SK-N-SH treated with all-trans-retinoic acid at 6 μM for 48 hours (cell line): ENCODE results near the gene LMO4.

Experiments used
- ATAC-seq: fragments of 200-7000 bp; cut with Tn5 transposase; 3 replicates; pipeline ENCODE4 v1.9.1; 2020; ENCODE audit warnings: mild to moderate bottlenecking, moderate library complexity
- ARNTL ChIP-seq: fragments of 450-650 bp; formaldehyde crosslinking; IDR thresholded peaks from 2 replicates; pipeline ENCODE4 v1.5.0; 2020; ENCODE audit warnings: low read depth, mild to moderate bottlenecking, moderate library complexity, borderline replicate concordance
- BACH2 ChIP-seq: fragments of 250-450 bp; sonication (Bioruptor Pico); IDR thresholded peaks from 2 replicates; pipeline ENCODE4 v1.9.0; 2021; ENCODE audit warnings: mild to moderate bottlenecking, borderline replicate concordance
- CREB5 ChIP-seq: fragments of 250-450 bp; sonication (Bioruptor Pico); IDR thresholded peaks from 2 replicates; pipeline ENCODE4 v1.5.1; 2020; ENCODE audit warnings: low read depth, mild to moderate bottlenecking, moderate library complexity
- CSDC2 ChIP-seq: fragments of 250-450 bp; sonication (Bioruptor Pico); IDR thresholded peaks from 2 replicates; pipeline ENCODE4 v1.5.0; 2020; ENCODE audit warnings: mild to moderate bottlenecking, moderate library complexity
- CSRNP3 ChIP-seq: fragments of 250-450 bp; sonication (Bioruptor Pico); IDR thresholded peaks from 2 replicates; pipeline ENCODE4 v1.5.1; 2021; ENCODE audit warnings: mild to moderate bottlenecking, moderate library complexity
- ESRRG ChIP-seq: fragments of 250-450 bp; sonication (Bioruptor Pico); IDR thresholded peaks from 2 replicates; pipeline ENCODE4 v1.6.1; 2021; ENCODE audit warnings: mild to moderate bottlenecking
- GLIS3 ChIP-seq: fragments of 250-450 bp; sonication (Bioruptor Pico); IDR thresholded peaks from 2 replicates; pipeline ENCODE4 v1.5.0; 2020; ENCODE audit warnings: mild to moderate bottlenecking, moderate library complexity
- ISL1 ChIP-seq: fragments of 250-450 bp; sonication (Bioruptor Pico); IDR thresholded peaks from 2 replicates; pipeline ENCODE4 v2.1.2; 2022; ENCODE audit warnings: mild to moderate bottlenecking, moderate library complexity
- OSR1 ChIP-seq: fragments of 250-450 bp; sonication (Bioruptor Pico); IDR thresholded peaks from 2 replicates; pipeline ENCODE4 v1.8.0; 2022; ENCODE audit warnings: moderate library complexity, mild to moderate bottlenecking, inconsistent platforms
- PATZ1 ChIP-seq: fragments of 250-450 bp; sonication (Bioruptor Pico); IDR thresholded peaks from 2 replicates; pipeline ENCODE4 v1.8.0; 2020; ENCODE audit warnings: mild to moderate bottlenecking, moderate library complexity, borderline replicate concordance
- PPARA ChIP-seq: fragments of 250-450 bp; sonication (Bioruptor Pico); IDR thresholded peaks from 2 replicates; pipeline ENCODE4 v1.5.0; 2020; ENCODE audit warnings: mild to moderate bottlenecking, borderline replicate concordance
- RARB ChIP-seq: fragments of 250-450 bp; sonication (Bioruptor Pico); IDR thresholded peaks from 2 replicates; pipeline ENCODE4 v1.8.0; 2021; ENCODE audit warnings: mild to moderate bottlenecking, moderate library complexity
- SNAI2 ChIP-seq: fragments of 250-450 bp; sonication (Bioruptor Pico); IDR thresholded peaks from 2 replicates; pipeline ENCODE4 v1.5.0; 2020; ENCODE audit warnings: mild to moderate bottlenecking, moderate library complexity
- TCF4 ChIP-seq: fragments of 250-450 bp; sonication (Bioruptor Pico); IDR thresholded peaks from 2 replicates; pipeline ENCODE4 v1.8.0; 2021; ENCODE audit warnings: mild to moderate bottlenecking, moderate library complexity, borderline replicate concordance
- ZC3H10 ChIP-seq: fragments of 250-450 bp; sonication (Bioruptor Pico); IDR thresholded peaks from 2 replicates; pipeline ENCODE4 v1.5.1; 2021; ENCODE audit warnings: mild to moderate bottlenecking, moderate library complexity
- ZFP3 ChIP-seq: fragments of 250-450 bp; sonication (Bioruptor Pico); IDR thresholded peaks from 2 replicates; pipeline ENCODE4 v1.5.0; 2020; ENCODE audit warnings: mild to moderate bottlenecking, moderate library complexity
- ZNF565 ChIP-seq: fragments of 450-650 bp; formaldehyde crosslinking; conservative IDR thresholded peaks from 2 replicates; pipeline ENCODE4 v1.5.0; 2020; ENCODE audit warnings: low read depth, mild to moderate bottlenecking, moderate library complexity
- ZNF70 ChIP-seq: fragments of 450-650 bp; formaldehyde crosslinking; IDR thresholded peaks from 2 replicates; pipeline ENCODE4 v1.5.0; 2020; ENCODE audit warnings: mild to moderate bottlenecking, moderate library complexity
- ZNF8 ChIP-seq: fragments of 450-650 bp; formaldehyde crosslinking; IDR thresholded peaks from 2 replicates; pipeline ENCODE4 v1.5.0; 2020; ENCODE audit warnings: mild to moderate bottlenecking, moderate library complexity
- TF ChIP-seq, protein P1 (sequence below): fragments of 250-450 bp; sonication (Bioruptor Pico); IDR thresholded peaks from 2 replicates; pipeline ENCODE4 v1.5.0; 2020; ENCODE audit warnings: mild to moderate bottlenecking, moderate library complexity

LMO4 gene

DNA sequence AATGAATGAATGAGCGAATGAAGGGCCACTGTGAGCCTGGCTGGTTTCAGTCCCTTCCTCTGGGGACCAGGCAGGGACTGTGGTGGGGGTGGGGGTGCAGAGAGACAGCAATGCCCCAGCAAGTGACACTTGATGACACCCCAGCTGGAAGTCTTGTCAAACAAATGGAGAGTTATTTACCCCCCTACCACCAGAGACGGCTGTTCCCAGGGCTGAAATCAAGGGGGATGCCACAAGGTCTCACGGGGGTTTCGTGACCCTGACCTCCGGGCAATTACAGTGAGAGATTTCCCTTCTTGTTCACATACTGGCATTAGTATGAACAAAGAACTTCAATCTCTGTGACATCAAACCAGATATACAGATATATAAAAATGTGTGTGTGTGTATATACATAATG, 34.0 kb upstream of the LMO4 start:
- ATAC-seq: no peak
- TF ChIP-seq RARB (CRISPR knock-in tag): no peak
- no peak for TF ChIP-seq ZFP3 (CRISPR knock-in tag)

DNA sequence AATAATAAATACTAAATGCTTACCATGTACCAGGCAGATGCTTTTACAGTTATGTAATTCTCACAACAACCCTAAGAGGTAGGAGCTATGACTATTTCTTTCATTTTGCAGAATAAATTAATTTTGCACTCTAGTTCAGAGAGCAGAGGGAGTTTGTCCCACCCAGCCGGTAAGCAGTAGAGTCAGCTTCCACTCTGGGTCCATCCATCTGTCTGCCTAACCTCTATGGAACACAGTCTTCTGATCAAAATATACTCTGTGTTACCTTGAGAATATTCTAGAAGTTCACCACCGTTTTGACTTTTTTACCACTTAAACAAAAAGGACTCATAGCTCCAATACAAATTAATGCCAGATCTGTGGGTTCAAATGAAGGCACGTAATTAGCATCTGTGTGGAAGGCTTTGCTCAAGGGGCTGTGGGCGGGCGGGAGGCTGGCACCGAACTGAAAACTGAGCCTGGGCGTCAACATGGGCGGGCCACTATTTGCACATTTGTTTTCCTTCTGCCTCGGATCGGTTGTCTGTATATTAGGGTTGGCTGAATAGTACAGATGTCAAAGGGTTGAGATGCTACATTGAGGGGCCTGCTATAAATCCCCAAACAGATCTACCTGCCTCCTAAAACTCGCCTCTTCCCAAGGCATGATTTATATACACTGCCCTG, 33.1 kb upstream of the LMO4 start:
- no peak for ATAC-seq
- no peak for TF ChIP-seq BACH2 (CRISPR knock-in tag)

DNA sequence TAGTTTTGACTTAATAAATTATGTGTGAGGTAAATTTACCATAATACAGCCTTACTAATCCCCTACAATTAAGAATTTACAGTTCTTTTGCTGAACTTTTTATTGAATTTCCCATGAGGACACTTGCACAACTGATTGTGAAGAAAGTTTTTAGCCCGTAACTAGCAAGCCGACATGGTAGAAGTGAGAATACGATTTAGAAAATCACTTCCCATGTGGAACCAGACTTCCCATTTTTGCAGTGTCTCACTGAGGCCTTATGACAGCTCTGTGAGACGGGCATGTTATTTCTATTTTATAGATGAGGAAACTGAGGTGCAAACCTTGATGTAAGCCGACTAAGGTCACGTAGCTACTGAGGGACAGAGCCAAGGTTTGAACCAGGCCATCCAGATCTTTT, 32.5 kb upstream of the LMO4 start:
- ATAC-seq: no peak
- TF ChIP-seq CSDC2 (CRISPR knock-in tag) (no peak), CSRNP3 (no peak), ISL1 (CRISPR knock-in tag) (no peak), GLIS3 (CRISPR knock-in tag) (no peak), ARNTL (CRISPR knock-in tag) (no peak), ZNF565 (CRISPR knock-in tag) (no peak), SNAI2 (CRISPR knock-in tag) (no peak), OSR1 (CRISPR knock-in tag) (no peak), PPARA (CRISPR knock-in tag) (no peak)
- TF ChIP-seq, all 23 proteins: peak for 0

- no peak for ATAC-seq
- TF ChIP-seq ZFP3 (CRISPR knock-in tag) (no peak), ZNF565 (CRISPR knock-in tag) (no peak), ISL1 (CRISPR knock-in tag) (no peak), CSDC2 (CRISPR knock-in tag) (no peak)
These were observed 29.0 kb upstream of the LMO4 start for GRCh38 chr1:87299661-87300060.

DNA sequence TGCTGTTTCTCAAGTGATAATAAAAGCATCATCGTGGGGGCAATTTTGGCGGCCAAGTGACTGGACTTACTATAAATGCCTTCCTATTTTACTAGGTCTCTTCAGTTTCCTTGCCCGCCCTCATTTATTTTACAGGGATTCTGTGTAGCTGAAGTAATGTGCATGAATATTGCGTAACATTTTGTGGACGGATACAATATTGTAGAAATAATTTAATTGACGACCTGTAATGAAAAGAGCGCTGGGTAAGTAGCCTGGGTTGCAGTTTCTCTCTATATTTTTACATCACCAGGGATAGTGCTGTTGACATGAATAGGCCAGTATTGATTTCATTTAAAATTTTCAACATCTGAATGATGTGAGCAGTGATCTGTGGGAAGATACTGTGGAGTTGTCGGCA, 28.1 kb upstream of the LMO4 start:
- ATAC-seq: no peak
- TF ChIP-seq ARNTL (CRISPR knock-in tag): no peak
- no peak for TF ChIP-seq TCF4 (CRISPR knock-in tag)
- no peak for TF ChIP-seq ZC3H10 (CRISPR knock-in tag)
- no peak for TF ChIP-seq PATZ1 (CRISPR knock-in tag)
- TF ChIP-seq, protein P1, sequence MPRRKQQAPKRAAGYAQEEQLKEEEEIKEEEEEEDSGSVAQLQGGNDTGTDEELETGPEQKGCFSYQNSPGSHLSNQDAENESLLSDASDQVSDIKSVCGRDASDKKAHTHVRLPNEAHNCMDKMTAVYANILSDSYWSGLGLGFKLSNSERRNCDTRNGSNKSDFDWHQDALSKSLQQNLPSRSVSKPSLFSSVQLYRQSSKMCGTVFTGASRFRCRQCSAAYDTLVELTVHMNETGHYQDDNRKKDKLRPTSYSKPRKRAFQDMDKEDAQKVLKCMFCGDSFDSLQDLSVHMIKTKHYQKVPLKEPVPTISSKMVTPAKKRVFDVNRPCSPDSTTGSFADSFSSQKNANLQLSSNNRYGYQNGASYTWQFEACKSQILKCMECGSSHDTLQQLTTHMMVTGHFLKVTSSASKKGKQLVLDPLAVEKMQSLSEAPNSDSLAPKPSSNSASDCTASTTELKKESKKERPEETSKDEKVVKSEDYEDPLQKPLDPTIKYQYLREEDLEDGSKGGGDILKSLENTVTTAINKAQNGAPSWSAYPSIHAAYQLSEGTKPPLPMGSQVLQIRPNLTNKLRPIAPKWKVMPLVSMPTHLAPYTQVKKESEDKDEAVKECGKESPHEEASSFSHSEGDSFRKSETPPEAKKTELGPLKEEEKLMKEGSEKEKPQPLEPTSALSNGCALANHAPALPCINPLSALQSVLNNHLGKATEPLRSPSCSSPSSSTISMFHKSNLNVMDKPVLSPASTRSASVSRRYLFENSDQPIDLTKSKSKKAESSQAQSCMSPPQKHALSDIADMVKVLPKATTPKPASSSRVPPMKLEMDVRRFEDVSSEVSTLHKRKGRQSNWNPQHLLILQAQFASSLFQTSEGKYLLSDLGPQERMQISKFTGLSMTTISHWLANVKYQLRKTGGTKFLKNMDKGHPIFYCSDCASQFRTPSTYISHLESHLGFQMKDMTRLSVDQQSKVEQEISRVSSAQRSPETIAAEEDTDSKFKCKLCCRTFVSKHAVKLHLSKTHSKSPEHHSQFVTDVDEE (CRISPR knock-in tag): no peak
- no peak for TF ChIP-seq ZNF8 (CRISPR knock-in tag)
- no peak for TF ChIP-seq OSR1 (CRISPR knock-in tag)
- TF ChIP-seq CREB5 (CRISPR knock-in tag): no peak
- no peak for TF ChIP-seq PPARA (CRISPR knock-in tag)
- no peak for TF ChIP-seq GLIS3 (CRISPR knock-in tag)
- TF ChIP-seq ESRRG (CRISPR knock-in tag): no peak
- no peak for TF ChIP-seq ZNF70 (CRISPR knock-in tag)
- no peak for TF ChIP-seq SNAI2 (CRISPR knock-in tag)
- TF ChIP-seq, all 23 proteins: peak for 0
